ENCODE results near the gene PPFIBP1.

- TF ChIP-seq CTCF (optimal IDR thresholded peaks at IDR 0.05 in 1 of 3, IDR thresholded peaks at IDR 0.05 in 1 of 3, conservative IDR thresholded peaks at IDR 0.05 in 1 of 3; ENCODE audit: extremely low read depth in 1 of 3, insufficient read depth in 2 of 3, low read length in 3 of 3) (no peak), EZH2 (IDR thresholded peaks at IDR 0.05; ENCODE audit: low read length) (no peak)
These were observed 30.6 kb downstream of the PPFIBP1 start for GRCh38 chr12:27554421-27555186.
